K562 (cell line): ENCODE measurements around the gene DHRS13. TPM values are rescaled to one million over a fixed set of nuclear protein-coding genes. Genes with fewer than 3 reads are reported as not detected.

Experiments used
- ELK1 ChIP-seq: sonication (generic); formaldehyde crosslinking; IDR thresholded peaks from 2 replicates; pipeline ENCODE4 v1.8.1; 2022; ENCODE audit warnings: missing genetic modification reagents
- KAT8 ChIP-seq: fragments of 450-650 bp; IDR thresholded peaks from 2 replicates; pipeline ENCODE4 v1.6.1; 2016; ENCODE audit warnings: low read depth, mild to moderate bottlenecking
- MNT ChIP-seq, 2 experiments: fragments of 450-650 bp; conservative IDR thresholded peaks; 2 replicates each; pipeline ENCODE4 v1.6.1; 2017; ENCODE audit warnings: mild to moderate bottlenecking in 2 of 2, moderate library complexity in 2 of 2
- NFATC3 ChIP-seq: fragments of 450-650 bp; IDR thresholded peaks from 2 replicates; pipeline ENCODE4 v1.6.1; 2017; ENCODE audit warnings: mild to moderate bottlenecking
- NR2F6 ChIP-seq: fragments of 450-650 bp; formaldehyde crosslinking; IDR thresholded peaks from 2 replicates; pipeline ENCODE4 v1.4.0; 2020; ENCODE audit warnings: mild to moderate bottlenecking
- RBM39 ChIP-seq: fragments of 200-400 bp; formaldehyde crosslinking; optimal IDR thresholded peaks from 2 replicates; pipeline ENCODE3; 2018; ENCODE audit warnings: low read depth, low read length
- ZMIZ1 ChIP-seq, 2 experiments: fragments of 150-350 bp in 1 of 2; IDR thresholded peaks; 2 replicates each; pipeline ENCODE4 v1.6.1; 2012 to 2016; ENCODE audit warnings: low read depth in 2 of 2, low read length in 2 of 2, mild to moderate bottlenecking in 1 of 2, moderate library complexity in 1 of 2
- ZNF717 ChIP-seq: fragments of 250-450 bp; sonication (Bioruptor Pico); IDR thresholded peaks from 2 replicates; pipeline ENCODE4 v1.5.0; 2021
- polyA plus RNA-seq, 8 experiments: library from polyadenylated mRNA; depleted of rRNA in 4 of 8; stranded (reverse) in 5 of 8; unstranded in 3 of 8; fragments of >200 nt; fragmentation: Nextera tagmentation in 2 of 8; fragmentation: Illumina TruSeq in 1 of 8; extraction: Ambion mirVana in 2 of 8; extraction: Trizol in 1 of 8; gene quantifications; 2 replicates each; pipeline versions ENCODE4 v1.2.1 to v1.2.3, GENCODE V29; 2011 to 2014; ENCODE audit warnings: inconsistent platforms in 1 of 8, missing spikeins in 1 of 8
- total RNA-seq, 7 experiments: library from RNA; depleted of rRNA in 6 of 7; stranded (reverse); fragments of >200 nt in 6 of 7; fragmentation: Illumina TruSeq in 2 of 7; extraction: Trizol in 2 of 7; gene quantifications; 2 replicates each; pipeline versions ENCODE4 v1.2.1 to v1.2.3, GENCODE V29; 2011 to 2021; ENCODE audit warnings: low replicate concordance in 1 of 7
- TF ChIP-seq, protein P1 (sequence below): sonication (generic); formaldehyde crosslinking; IDR thresholded peaks from 2 replicates; pipeline ENCODE4 v1.8.1; 2023; ENCODE audit warnings: mild to moderate bottlenecking, missing genetic modification reagents

The DHRS13 gene
- total and polyA plus RNA-seq, 9 of the 15 experiments (the other 6 are each of a cell fraction or from before 2014, with no cell fraction given) = 0.32 to 52.3 (median 34.3) TPM; not detected in 1

DNA sequence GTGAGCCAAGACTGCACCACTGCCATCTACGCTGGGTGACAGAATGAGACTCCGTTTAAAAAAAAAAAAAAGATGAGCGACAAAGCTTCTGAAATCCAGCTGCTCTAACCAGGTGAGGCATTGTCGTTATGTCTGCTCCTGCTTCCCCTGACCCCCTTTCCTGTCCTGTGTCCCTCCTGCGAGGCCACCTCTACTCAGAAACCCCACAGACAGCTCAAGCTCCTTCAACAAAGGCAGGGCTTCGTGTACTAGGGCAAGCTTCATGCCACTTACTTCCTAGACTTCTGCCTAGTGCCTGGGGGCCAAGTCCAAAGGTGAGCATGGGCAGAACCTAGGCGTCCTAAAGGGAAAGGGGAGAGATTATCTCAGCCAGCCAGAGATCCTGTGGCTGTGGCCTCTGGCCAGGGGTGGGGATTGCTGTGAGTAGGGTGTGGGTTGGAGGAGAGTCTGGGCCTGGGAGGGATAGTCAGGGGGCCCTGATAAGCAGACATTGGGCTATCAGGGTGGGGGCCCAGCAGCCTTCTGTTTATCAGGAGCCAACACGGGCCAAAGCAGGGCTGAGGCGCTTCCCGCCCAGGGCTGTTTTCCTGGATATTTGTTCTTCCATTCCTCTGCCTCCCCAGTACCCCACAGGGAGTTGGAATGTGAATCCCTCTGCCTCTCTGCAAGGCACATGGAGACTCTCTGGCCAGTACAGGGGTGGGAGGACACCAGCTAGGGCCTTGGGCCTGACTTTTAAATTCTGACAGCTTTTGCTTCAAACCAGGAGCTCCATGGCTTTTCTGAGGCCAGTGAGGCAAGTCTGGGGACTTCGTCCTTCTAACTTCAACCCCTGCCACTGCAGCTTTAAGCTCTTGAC is 37.7 kb downstream of the DHRS13 start (continued):
- TF ChIP-seq, protein P1, sequence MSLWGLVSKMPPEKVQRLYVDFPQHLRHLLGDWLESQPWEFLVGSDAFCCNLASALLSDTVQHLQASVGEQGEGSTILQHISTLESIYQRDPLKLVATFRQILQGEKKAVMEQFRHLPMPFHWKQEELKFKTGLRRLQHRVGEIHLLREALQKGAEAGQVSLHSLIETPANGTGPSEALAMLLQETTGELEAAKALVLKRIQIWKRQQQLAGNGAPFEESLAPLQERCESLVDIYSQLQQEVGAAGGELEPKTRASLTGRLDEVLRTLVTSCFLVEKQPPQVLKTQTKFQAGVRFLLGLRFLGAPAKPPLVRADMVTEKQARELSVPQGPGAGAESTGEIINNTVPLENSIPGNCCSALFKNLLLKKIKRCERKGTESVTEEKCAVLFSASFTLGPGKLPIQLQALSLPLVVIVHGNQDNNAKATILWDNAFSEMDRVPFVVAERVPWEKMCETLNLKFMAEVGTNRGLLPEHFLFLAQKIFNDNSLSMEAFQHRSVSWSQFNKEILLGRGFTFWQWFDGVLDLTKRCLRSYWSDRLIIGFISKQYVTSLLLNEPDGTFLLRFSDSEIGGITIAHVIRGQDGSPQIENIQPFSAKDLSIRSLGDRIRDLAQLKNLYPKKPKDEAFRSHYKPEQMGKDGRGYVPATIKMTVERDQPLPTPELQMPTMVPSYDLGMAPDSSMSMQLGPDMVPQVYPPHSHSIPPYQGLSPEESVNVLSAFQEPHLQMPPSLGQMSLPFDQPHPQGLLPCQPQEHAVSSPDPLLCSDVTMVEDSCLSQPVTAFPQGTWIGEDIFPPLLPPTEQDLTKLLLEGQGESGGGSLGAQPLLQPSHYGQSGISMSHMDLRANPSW (CRISPR knock-in tag) = no peak
- TF ChIP-seq KAT8 (no peak), ZMIZ1 (IDR thresholded peaks at IDR 0.05; ENCODE audit: low read depth in 2 of 2, low read length in 2 of 2) (peak in 1 of 2 experiments; percentile 99; a peak in 2 of 4 replicates), ZNF717 (CRISPR knock-in tag) (0 out of 2 replicates have a peak, but pooled peaks have one; percentile 11), MNT (conservative IDR thresholded peaks at IDR 0.05) (peak; percentile 68 to 84), NR2F6 (CRISPR knock-in tag) (no peak), NFATC3 (no peak), ELK1 (CRISPR knock-in tag) (no peak), RBM39 (peak; percentile 79)
